H9 (cell line): Measurements from ENCODE around the gene SUFU. TPM values are rescaled to one million over a fixed set of nuclear protein-coding genes. Genes with fewer than 3 reads are reported as not detected.

ENCODE experiments used
- DNase-seq: peaks from one replicate; pipeline ENCODE4 v3.0.0-alpha.2; 2017
- H2AFZ ChIP-seq: one replicate; pipeline ENCODE4 v1.6.1; 2013; ENCODE audit warnings: mild to moderate bottlenecking, low read length, control low read depth, moderate library complexity
- H2AK5ac ChIP-seq: 2 replicates; pipeline ENCODE4 v1.6.1; 2013; ENCODE audit warnings: low read length, control low read depth, mixed read lengths; ENCODE audit not compliant: insufficient read length
- H2BK120ac ChIP-seq: one replicate; pipeline ENCODE4 v1.6.1; 2013; ENCODE audit warnings: low read depth, mild to moderate bottlenecking, low read length, control low read depth, inconsistent platforms; ENCODE audit not compliant: poor library complexity, severe bottlenecking
- H2BK12ac ChIP-seq: 2 replicates; pipeline ENCODE4 v1.6.1; 2013; ENCODE audit warnings: low read length, control low read depth, mixed read lengths, low read depth; ENCODE audit not compliant: insufficient read length
- H2BK15ac ChIP-seq: 2 replicates; pipeline ENCODE4 v1.6.1; 2013; ENCODE audit warnings: low read depth, low read length, control low read depth
- H2BK20ac ChIP-seq: one replicate; pipeline ENCODE4 v1.6.1; 2013; ENCODE audit warnings: low read depth, mild to moderate bottlenecking, low read length, control low read depth, inconsistent platforms; ENCODE audit not compliant: poor library complexity, severe bottlenecking
- H2BK5ac ChIP-seq: 2 replicates; pipeline ENCODE4 v1.6.1; 2013; ENCODE audit warnings: low read length, control low read depth, mixed read lengths; ENCODE audit not compliant: insufficient read length
- H3K14ac ChIP-seq: 2 replicates; pipeline ENCODE4 v1.6.1; 2013; ENCODE audit warnings: low read length, control low read depth; ENCODE audit not compliant: insufficient read depth
- H3K18ac ChIP-seq: 2 replicates; pipeline ENCODE4 v1.6.1; 2013; ENCODE audit warnings: low read depth, mild to moderate bottlenecking, mixed read lengths, low read length, control low read depth; ENCODE audit not compliant: insufficient read length
- H3K23ac ChIP-seq: 2 replicates; pipeline ENCODE4 v1.6.1; 2013; ENCODE audit warnings: low read length, control low read depth, mixed read lengths, low read depth; ENCODE audit not compliant: insufficient read length
- H3K23me2 ChIP-seq: 2 replicates; pipeline ENCODE4 v1.6.1; 2013; ENCODE audit warnings: low read depth, mild to moderate bottlenecking, mixed read lengths, low read length, control low read depth; ENCODE audit not compliant: insufficient read length, poor library complexity, severe bottlenecking
- H3K27ac ChIP-seq: 2 replicates; pipeline ENCODE4 v1.5.1; 2013; ENCODE audit warnings: low read length, control low read depth, mixed read lengths, low read depth; ENCODE audit not compliant: insufficient read length
- H3K27me3 ChIP-seq: 2 replicates; pipeline ENCODE4 v1.6.1; 2013; ENCODE audit warnings: low read length, control low read depth, inconsistent platforms; ENCODE audit not compliant: insufficient read depth
- H3K4ac ChIP-seq: 2 replicates; pipeline ENCODE4 v1.6.1; 2013; ENCODE audit warnings: low read depth, mild to moderate bottlenecking, control low read depth, inconsistent platforms, low read length, moderate library complexity
- H3K4me1 ChIP-seq: 2 replicates; pipeline ENCODE4 v1.6.1; 2013; ENCODE audit warnings: low read length, control low read depth, inconsistent platforms; ENCODE audit not compliant: insufficient read depth
- H3K4me2 ChIP-seq: 2 replicates; pipeline ENCODE4 v1.6.1; 2013; ENCODE audit warnings: low read length, control low read depth, mixed read lengths; ENCODE audit not compliant: insufficient read length, insufficient read depth
- H3K56ac ChIP-seq: 2 replicates; pipeline ENCODE4 v1.6.1; 2013; ENCODE audit warnings: low read depth, mild to moderate bottlenecking, mixed read lengths, low read length, control low read depth; ENCODE audit not compliant: insufficient read length
- H3K79me1 ChIP-seq: 2 replicates; pipeline ENCODE4 v1.6.1; 2013; ENCODE audit warnings: low read depth, mild to moderate bottlenecking, moderate library complexity, low read length, control low read depth, inconsistent platforms; ENCODE audit not compliant: insufficient read depth, poor library complexity, severe bottlenecking
- H3K79me2 ChIP-seq: 2 replicates; pipeline ENCODE4 v1.6.1; 2013; ENCODE audit warnings: low read length, control low read depth, inconsistent platforms; ENCODE audit not compliant: insufficient read depth
- H3K9ac ChIP-seq: 2 replicates; pipeline ENCODE4 v1.6.1; 2013; ENCODE audit warnings: low read length, control low read depth, mixed read lengths; ENCODE audit not compliant: insufficient read length; ENCODE audit errors: extremely low read depth
- H3K9me3 ChIP-seq: one replicate; pipeline ENCODE4 v1.6.1; 2013; ENCODE audit warnings: low read depth, low read length, inconsistent platforms; ENCODE audit not compliant: control insufficient read depth
- H3T11ph ChIP-seq: one replicate; pipeline ENCODE4 v1.6.1; 2013; ENCODE audit warnings: mild to moderate bottlenecking, low read length, control low read depth, inconsistent platforms
- H4K20me1 ChIP-seq: one replicate; pipeline ENCODE4 v1.6.1; 2013; ENCODE audit not compliant: control insufficient read depth, insufficient read length, insufficient read depth
- H4K5ac ChIP-seq: 2 replicates; pipeline ENCODE4 v1.6.1; 2013; ENCODE audit warnings: low read depth, mild to moderate bottlenecking, mixed read lengths, low read length, control low read depth; ENCODE audit not compliant: insufficient read length
- H4K8ac ChIP-seq: replicated peaks from 2 replicates; pipeline ENCODE4 v1.6.1; 2013; ENCODE audit warnings: low read length, control low read depth, mixed read lengths, low read depth; ENCODE audit not compliant: insufficient read length
- H4K91ac ChIP-seq: 2 replicates; pipeline ENCODE4 v1.6.1; 2013; ENCODE audit warnings: low read depth, mild to moderate bottlenecking, moderate library complexity, mixed read lengths, low read length, control low read depth; ENCODE audit not compliant: insufficient read length
- H3K27ac Mint-ChIP-seq, 3 experiments: 2 replicates in 2 of 3; 3 replicates in 1 of 3; pipeline ENCODE4 v1.8.0; 2020 to 2021; ENCODE audit warnings: mixed read lengths in 3 of 3, mild to moderate bottlenecking in 1 of 3, moderate library complexity in 1 of 3
- H3K27me3 Mint-ChIP-seq: 2 replicates; pipeline ENCODE4 v1.8.0; 2021; ENCODE audit warnings: low read depth, mild to moderate bottlenecking, moderate library complexity, mixed read lengths
- H3K36me3 Mint-ChIP-seq, 3 experiments: 2 replicates in 2 of 3; 3 replicates in 1 of 3; pipeline ENCODE4 v1.8.0; 2020 to 2021; ENCODE audit warnings: low read depth in 3 of 3, mixed read lengths in 3 of 3; ENCODE audit not compliant: insufficient read depth in 1 of 3
- H3K4me1 Mint-ChIP-seq, 2 experiments: 2 replicates each; pipeline ENCODE4 v1.8.0; 2020; ENCODE audit warnings: mixed read lengths in 2 of 2
- H3K4me3 Mint-ChIP-seq, 2 experiments: 2 replicates in 1 of 2; 3 replicates in 1 of 2; pipeline ENCODE4 v1.8.0; 2020 to 2021; ENCODE audit warnings: mild to moderate bottlenecking in 2 of 2, mixed read lengths in 2 of 2, moderate library complexity in 1 of 2
- H3K9me3 Mint-ChIP-seq, 2 experiments: 2 replicates in 1 of 2; 3 replicates in 1 of 2; pipeline ENCODE4 v1.8.0; 2020; ENCODE audit warnings: mild to moderate bottlenecking in 2 of 2, mixed read lengths in 2 of 2, moderate library complexity in 1 of 2
- CTCF ChIP-seq: fragments of 200-600 bp; sonication (generic); conservative IDR thresholded peaks from 3 replicates; pipeline ENCODE4 v1.8.0; 2021; ENCODE audit warnings: antibody characterized with exemption, mild to moderate bottlenecking
- WGBS: extraction: QIAGEN DNeasy Blood & Tissue Kit; methylation state at CpG from one replicate; pipeline ENCODE4 v1.1.7; 2013; ENCODE audit warnings: missing lambda C conversion rate, low lambda C conversion rate, mixed read lengths; ENCODE audit not compliant: insufficient read length; ENCODE audit errors: extremely low coverage; 5-methylcytosine and 5-hydroxymethylcytosine counted together
- total RNA-seq: library from RNA; stranded (reverse); gene quantifications from 2 replicates; pipeline ENCODE4 v1.2.1, GENCODE V29; 2021

Gene SUFU
- total RNA-seq, 1 experiment from 2014 or later: 9.5 TPM

DNA sequence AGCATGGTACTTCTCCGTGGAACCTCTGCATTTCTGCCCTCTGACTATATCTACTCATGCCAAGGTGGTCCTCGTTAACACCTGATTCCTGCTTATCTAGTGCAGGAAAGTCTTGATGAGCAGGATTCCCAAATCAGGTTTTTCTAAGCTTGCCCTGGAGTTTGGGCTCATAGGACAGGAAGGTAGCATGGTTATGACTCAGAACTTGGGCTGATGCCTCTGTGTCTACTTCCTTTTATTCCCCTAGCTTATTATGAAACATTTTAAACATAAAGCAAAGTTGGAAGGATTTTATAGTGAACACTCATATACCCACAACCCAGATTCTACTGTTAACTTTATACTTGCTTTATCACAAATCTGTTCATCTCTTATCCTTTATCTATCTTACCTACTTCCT is 5.6 kb downstream of the SUFU start:
- Mint-ChIP-seq H3K36me3 (peaks cover 10 to 43% (median 29%) of the 10 kb centered on the region in 3 experiments), H3K4me1 (peaks cover 8 to 9% of the 10 kb centered on the region in 2 experiments), H3K27me3 (peaks cover 31% of the 10 kb centered on the region), H3K27ac (no peak overlapping the region), H3K4me3 (no peak overlapping the region), H3K9me3 (no peaks in the 10 kb centered on the region)
- no peak overlapping the region for H2BK120ac ChIP-seq
- no peak overlapping the region for H2BK12ac ChIP-seq
- WGBS: no CpG with 5 or more reads among the region's 2 CpGs
- no peak for TF ChIP-seq CTCF
- H3K56ac ChIP-seq: no peak overlapping the region
- no peak overlapping the region for H3K18ac ChIP-seq
- H4K8ac ChIP-seq: no peak overlapping the region
- H2BK20ac ChIP-seq: no peak overlapping the region
- no peak overlapping the region for H3K27ac ChIP-seq
- H2BK5ac ChIP-seq: no peak overlapping the region
- H4K20me1 ChIP-seq: no peaks in the 10 kb centered on the region
- no peak overlapping the region for H3K9ac ChIP-seq
- H4K5ac ChIP-seq: no peak overlapping the region
- H3K4me1 ChIP-seq: no peaks in the 10 kb centered on the region
- no peak overlapping the region for H3K14ac ChIP-seq
- H2AK5ac ChIP-seq: no peak overlapping the region
- peaks cover 4% of the 10 kb centered on the region; the same call in 1 of the 2 replicates for H3K27me3 ChIP-seq
- no peaks in the 10 kb centered on the region for H3K79me2 ChIP-seq
- no peak for DNase-seq
- H3K23ac ChIP-seq: no peak overlapping the region
- H3T11ph ChIP-seq: no peak overlapping the region
- no peak overlapping the region for H2AFZ ChIP-seq
- H3K79me1 ChIP-seq: no peaks in the 10 kb centered on the region
- no peak overlapping the region for H3K4me2 ChIP-seq
- no peak overlapping the region for H2BK15ac ChIP-seq
- H3K9me3 ChIP-seq: no peaks in the 10 kb centered on the region
- no peak overlapping the region for H3K4ac ChIP-seq
- H4K91ac ChIP-seq: no peak overlapping the region
- H3K23me2 ChIP-seq: no peaks in the 10 kb centered on the region
